ENCODE results near the gene FOSL2.

FOSL2 gene

DNA sequence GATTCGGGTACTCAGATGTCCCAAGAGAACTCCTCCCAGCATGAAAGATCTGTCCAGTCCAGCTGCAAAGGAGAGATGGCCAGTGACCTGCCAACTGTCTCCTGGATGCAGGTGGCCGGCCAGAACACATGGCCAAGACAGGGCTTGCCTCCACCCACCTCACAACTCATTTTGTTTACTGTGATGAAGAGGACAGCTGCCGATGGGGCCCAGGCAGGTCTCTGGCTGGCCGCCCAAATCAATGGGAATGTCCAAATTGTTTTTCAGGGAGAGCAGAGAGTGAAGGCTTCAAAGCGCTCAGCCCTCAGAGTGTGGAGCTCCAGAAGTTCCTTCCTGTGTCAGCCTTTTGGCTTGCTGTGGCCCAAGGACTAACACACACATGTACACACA is 41.9 kb downstream of the FOSL2 start:
- ATAC-seq (ENCODE audit: insufficient read depth, low read depth) (no peak), DNase-seq (no peak)

DNA sequence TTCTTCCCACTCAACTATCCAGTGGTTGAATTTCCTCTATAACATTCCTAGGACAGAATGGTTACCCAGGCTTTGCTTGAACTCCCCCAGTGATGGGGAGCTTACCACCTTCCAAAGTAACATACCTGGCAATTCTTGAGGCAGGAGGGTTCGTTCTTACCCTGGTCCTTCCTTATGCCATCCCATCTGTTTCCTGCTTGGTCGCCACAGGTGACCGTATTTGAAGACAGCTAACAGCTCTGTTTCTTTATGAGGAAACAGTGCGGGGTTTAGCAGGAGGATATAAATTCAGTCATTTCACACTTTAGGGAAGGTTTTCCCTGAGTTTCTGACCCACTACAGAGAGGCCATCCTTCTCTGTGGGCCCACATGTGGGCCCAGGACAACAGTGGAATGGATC is 42.6 kb downstream of the FOSL2 start:
- H3K4me2 ChIP-seq (ENCODE audit: insufficient read depth, low read length) = no peak overlapping the region
- H3K27me3 ChIP-seq (ENCODE audit: insufficient read depth, low read length, poor library complexity) = no peaks in the 10 kb centered on the region
- no peak overlapping the region for H3K27ac ChIP-seq (ENCODE audit: low read length)
- no peaks in the 10 kb centered on the region for H3K9me3 ChIP-seq (ENCODE audit: insufficient read depth, low read length, severe bottlenecking)
- H4K20me1 ChIP-seq (ENCODE audit: insufficient read depth, low read length) = no peaks in the 10 kb centered on the region
- DNase-seq = no peak
- no peak overlapping the region for H2AFZ ChIP-seq (ENCODE audit: low read depth, low read length)
- no peaks in the 10 kb centered on the region for H3K79me2 ChIP-seq (ENCODE audit: insufficient read depth, low read length)
- no peaks in the 10 kb centered on the region for H3K36me3 ChIP-seq (ENCODE audit: insufficient read depth, low read length)
- H3K4me1 ChIP-seq (ENCODE audit: insufficient read depth, low read length) = no peaks in the 10 kb centered on the region
- no peak for ATAC-seq (ENCODE audit: insufficient read depth, low read depth)
- H3K4me3 ChIP-seq (ENCODE audit: low read depth in 1 of 2, low read length in 2 of 2) = no peak overlapping the region
- H3K9ac ChIP-seq (ENCODE audit: low read depth, low read length) = no peak overlapping the region
- TF ChIP-seq EZH2 (IDR thresholded peaks at IDR 0.05; ENCODE audit: borderline replicate concordance, low read depth, low read length, severe bottlenecking) = no peak

More for the DNA sequence above, 41.9 kb downstream of the FOSL2 start:
- Histone ChIP-seq H4K20me1 (ENCODE audit: insufficient read depth, low read length) (no peaks in the 10 kb centered on the region), H3K4me1 (ENCODE audit: insufficient read depth, low read length) (no peaks in the 10 kb centered on the region), H3K4me3 (ENCODE audit: low read depth in 1 of 2, low read length in 2 of 2) (no peak overlapping the region), H2AFZ (ENCODE audit: low read depth, low read length) (no peak overlapping the region), H3K36me3 (ENCODE audit: insufficient read depth, low read length) (no peaks in the 10 kb centered on the region), H3K4me2 (ENCODE audit: insufficient read depth, low read length) (no peak overlapping the region), H3K79me2 (ENCODE audit: insufficient read depth, low read length) (no peaks in the 10 kb centered on the region), H3K27me3 (ENCODE audit: insufficient read depth, low read length, poor library complexity) (no peaks in the 10 kb centered on the region), H3K27ac (ENCODE audit: low read length) (no peak overlapping the region), H3K9me3 (ENCODE audit: insufficient read depth, low read length, severe bottlenecking) (no peaks in the 10 kb centered on the region), H3K9ac (ENCODE audit: low read depth, low read length) (no peak overlapping the region)
- TF ChIP-seq EZH2 (IDR thresholded peaks at IDR 0.05; ENCODE audit: borderline replicate concordance, low read depth, low read length, severe bottlenecking) = no peak
- TF ChIP-seq, protein P1, sequence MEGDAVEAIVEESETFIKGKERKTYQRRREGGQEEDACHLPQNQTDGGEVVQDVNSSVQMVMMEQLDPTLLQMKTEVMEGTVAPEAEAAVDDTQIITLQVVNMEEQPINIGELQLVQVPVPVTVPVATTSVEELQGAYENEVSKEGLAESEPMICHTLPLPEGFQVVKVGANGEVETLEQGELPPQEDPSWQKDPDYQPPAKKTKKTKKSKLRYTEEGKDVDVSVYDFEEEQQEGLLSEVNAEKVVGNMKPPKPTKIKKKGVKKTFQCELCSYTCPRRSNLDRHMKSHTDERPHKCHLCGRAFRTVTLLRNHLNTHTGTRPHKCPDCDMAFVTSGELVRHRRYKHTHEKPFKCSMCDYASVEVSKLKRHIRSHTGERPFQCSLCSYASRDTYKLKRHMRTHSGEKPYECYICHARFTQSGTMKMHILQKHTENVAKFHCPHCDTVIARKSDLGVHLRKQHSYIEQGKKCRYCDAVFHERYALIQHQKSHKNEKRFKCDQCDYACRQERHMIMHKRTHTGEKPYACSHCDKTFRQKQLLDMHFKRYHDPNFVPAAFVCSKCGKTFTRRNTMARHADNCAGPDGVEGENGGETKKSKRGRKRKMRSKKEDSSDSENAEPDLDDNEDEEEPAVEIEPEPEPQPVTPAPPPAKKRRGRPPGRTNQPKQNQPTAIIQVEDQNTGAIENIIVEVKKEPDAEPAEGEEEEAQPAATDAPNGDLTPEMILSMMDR (IDR thresholded peaks at IDR 0.05; ENCODE audit: borderline replicate concordance, extremely low read depth, low read length, poor library complexity, severe bottlenecking) = no peak

DNA sequence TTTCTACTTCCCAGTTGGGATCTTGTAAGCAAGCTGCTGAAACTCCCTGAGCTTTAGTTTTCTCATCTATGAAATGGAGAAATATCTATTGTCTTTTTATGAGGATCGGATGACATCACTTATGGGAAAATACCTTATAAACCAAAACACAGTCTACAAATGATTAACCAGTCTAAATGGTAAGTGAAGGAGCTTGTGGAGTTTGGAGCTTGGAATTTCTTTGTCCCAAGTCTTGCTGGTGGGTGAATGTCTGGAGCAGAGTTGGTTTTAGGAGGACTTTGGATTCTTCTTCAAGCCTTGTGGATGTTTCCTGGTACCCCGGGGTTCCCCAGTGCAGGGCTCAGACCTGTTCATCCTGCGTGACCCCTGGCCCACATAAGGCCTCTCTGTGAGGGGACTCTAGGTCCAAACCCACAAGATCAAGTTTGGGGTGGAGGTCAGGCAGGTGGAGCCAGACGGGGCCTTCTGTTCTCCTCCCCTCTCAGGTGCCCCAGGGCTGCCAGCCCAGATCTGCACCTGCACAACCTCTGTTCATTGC is 43.2 kb downstream of the FOSL2 start:
- no peak for DNase-seq
- no peaks in the 10 kb centered on the region for H3K79me2 ChIP-seq (ENCODE audit: insufficient read depth, low read length)
- H4K20me1 ChIP-seq (ENCODE audit: insufficient read depth, low read length) = no peaks in the 10 kb centered on the region
- H3K36me3 ChIP-seq (ENCODE audit: insufficient read depth, low read length) = no peaks in the 10 kb centered on the region
- H3K9me3 ChIP-seq (ENCODE audit: insufficient read depth, low read length, severe bottlenecking) = no peaks in the 10 kb centered on the region
- no peak overlapping the region for H3K9ac ChIP-seq (ENCODE audit: low read depth, low read length)
- ATAC-seq (ENCODE audit: insufficient read depth, low read depth) = no peak
- no peak for TF ChIP-seq EZH2 (IDR thresholded peaks at IDR 0.05; ENCODE audit: borderline replicate concordance, low read depth, low read length, severe bottlenecking)
- TF ChIP-seq, protein P1 (IDR thresholded peaks at IDR 0.05; ENCODE audit: borderline replicate concordance, extremely low read depth, low read length, poor library complexity, severe bottlenecking) = no peak
- H3K4me3 ChIP-seq (ENCODE audit: low read depth in 1 of 2, low read length in 2 of 2) = no peak overlapping the region
- H3K4me1 ChIP-seq (ENCODE audit: insufficient read depth, low read length) = no peaks in the 10 kb centered on the region
- no peak overlapping the region for H2AFZ ChIP-seq (ENCODE audit: low read depth, low read length)
- H3K27me3 ChIP-seq (ENCODE audit: insufficient read depth, low read length, poor library complexity) = no peaks in the 10 kb centered on the region
- H3K27ac ChIP-seq (ENCODE audit: low read length) = no peak overlapping the region
- no peak overlapping the region for H3K4me2 ChIP-seq (ENCODE audit: insufficient read depth, low read length)

DNA sequence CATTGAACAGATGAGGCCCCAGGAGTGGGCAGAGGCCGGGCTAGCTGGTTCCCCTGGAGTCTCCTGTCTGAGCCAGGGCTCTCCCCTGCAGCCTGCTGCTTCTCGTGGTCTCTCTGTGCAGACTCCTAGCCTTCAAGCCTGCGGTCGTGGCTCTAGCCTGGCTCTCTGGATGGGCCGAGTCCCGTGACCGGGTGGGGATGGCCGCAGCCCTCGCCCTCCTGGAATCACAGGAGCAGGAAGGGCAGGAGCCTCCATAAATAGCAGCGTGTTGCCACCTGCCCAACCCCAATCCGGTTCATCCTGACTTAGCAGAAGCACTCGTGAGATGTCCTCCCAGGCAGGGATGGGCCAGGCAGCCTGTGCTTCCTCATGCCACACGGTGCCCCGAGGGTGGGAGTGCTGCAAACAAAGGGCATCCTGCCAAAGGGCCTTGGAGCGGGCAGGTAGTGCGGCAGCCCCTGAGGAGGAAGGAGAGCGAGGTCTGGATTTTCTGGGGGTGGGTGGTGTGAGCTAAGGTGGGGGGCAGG is 43.9 kb downstream of the FOSL2 start:
- TF ChIP-seq EZH2 (IDR thresholded peaks at IDR 0.05; ENCODE audit: borderline replicate concordance, low read depth, low read length, severe bottlenecking) = no peak
- TF ChIP-seq, protein P1 (IDR thresholded peaks at IDR 0.05; ENCODE audit: borderline replicate concordance, extremely low read depth, low read length, poor library complexity, severe bottlenecking) = no peak
- H3K27ac ChIP-seq (ENCODE audit: low read length) = no peak overlapping the region
- no peak overlapping the region for H3K4me2 ChIP-seq (ENCODE audit: insufficient read depth, low read length)
- H3K79me2 ChIP-seq (ENCODE audit: insufficient read depth, low read length) = no peaks in the 10 kb centered on the region
- no peak for ATAC-seq (ENCODE audit: insufficient read depth, low read depth)
- no peaks in the 10 kb centered on the region for H4K20me1 ChIP-seq (ENCODE audit: insufficient read depth, low read length)
- no peak overlapping the region for H3K4me3 ChIP-seq (ENCODE audit: low read depth in 1 of 2, low read length in 2 of 2)
- no peaks in the 10 kb centered on the region for H3K27me3 ChIP-seq (ENCODE audit: insufficient read depth, low read length, poor library complexity)
- no peaks in the 10 kb centered on the region for H3K9me3 ChIP-seq (ENCODE audit: insufficient read depth, low read length, severe bottlenecking)
- H3K4me1 ChIP-seq (ENCODE audit: insufficient read depth, low read length) = no peaks in the 10 kb centered on the region
- H2AFZ ChIP-seq (ENCODE audit: low read depth, low read length) = no peak overlapping the region
- H3K9ac ChIP-seq (ENCODE audit: low read depth, low read length) = no peak overlapping the region
- no peaks in the 10 kb centered on the region for H3K36me3 ChIP-seq (ENCODE audit: insufficient read depth, low read length)
- no peak for DNase-seq
